ENCODE measurements around the gene MIF4GD. TPM values are rescaled to one million over a fixed set of nuclear protein-coding genes. Genes with fewer than 3 reads are reported as not detected.

Gene MIF4GD
- total and polyA plus RNA-seq, 10 of the 15 experiments (the other 5 are each of a cell fraction or from before 2014, with no cell fraction given) = 22.8 to 96.2 (median 60.1) TPM

- TF ChIP-seq POLR2AphosphoS2 (IDR thresholded peaks at IDR 0.05; ENCODE audit: low read depth, low read length) = peak; percentile 78
- no peak for TF ChIP-seq KAT2A (conservative IDR thresholded peaks at IDR 0.05; ENCODE audit: control insufficient read depth, low read depth, low read length)
- peak; percentile 46; the same call in 1 of the 2 replicates for TF ChIP-seq NFYB (IDR thresholded peaks at IDR 0.05; ENCODE audit: insufficient read depth, low read depth, low read length)
- no peak for TF ChIP-seq YBX1 (IDR thresholded peaks at IDR 0.05)
- TF ChIP-seq BRCA1 (IDR thresholded peaks at IDR 0.05; ENCODE audit: low read depth, low read length) = no peak
- peak; percentile 84 for TF ChIP-seq BMI1 (IDR thresholded peaks at IDR 0.05; ENCODE audit: borderline replicate concordance)
- peak; percentile 46; the same call in 1 of the 2 replicates for TF ChIP-seq NKRF (conservative IDR thresholded peaks at IDR 0.05)
- TF ChIP-seq CREM (IDR thresholded peaks at IDR 0.05; ENCODE audit: low read depth) = peak; percentile 91
- peak; percentile 100 for TF ChIP-seq SMARCA5 (IDR thresholded peaks at IDR 0.05)
- peak; percentile 93 to 97 for TF ChIP-seq EP300 (IDR thresholded peaks at IDR 0.05; ENCODE audit: borderline replicate concordance in 1 of 2, control insufficient read depth in 1 of 2, low read depth in 2 of 2, low read length in 2 of 2)
- TF ChIP-seq RFX5 (IDR thresholded peaks at IDR 0.05; ENCODE audit: low read depth, low read length) = 0 out of 2 replicates have a peak, but pooled peaks have one; percentile 53
- TF ChIP-seq WRNIP1 (IDR thresholded peaks at IDR 0.05; ENCODE audit: borderline replicate concordance, low read depth, low read length) = no peak
- no peak for TF ChIP-seq CEBPZ (IDR thresholded peaks at IDR 0.05; ENCODE audit: low read depth, low read length)
- TF ChIP-seq NFYA (IDR thresholded peaks at IDR 0.05; ENCODE audit: borderline replicate concordance, low read depth, low read length) = no peak
- TF ChIP-seq IKZF2 (IDR thresholded peaks at IDR 0.05) = peak; percentile 88 to 89
- TF ChIP-seq HDAC2 (IDR thresholded peaks at IDR 0.05) = no peak
- no peak for TF ChIP-seq BCLAF1 (IDR thresholded peaks at IDR 0.05)
These were observed 24.4 kb upstream of the MIF4GD start (continued) for GRCh38 chr17:75295201-75296158.
